A549 (cell line): Measurements from ENCODE around the gene MBNL3.

Experiments used
- CTCF ChIP-seq: fragments of >200 bp; sonication (Bioruptor Twin); formaldehyde crosslinking; IDR thresholded peaks from 3 replicates; pipeline ENCODE4 v1.5.1; 2016
- EHF ChIP-seq: fragments of 250-450 bp; sonication (Bioruptor Pico); IDR thresholded peaks from 2 replicates; pipeline ENCODE4 v1.5.0; 2020; ENCODE audit warnings: mild to moderate bottlenecking
- HDAC2 ChIP-seq: fragments of 200-600 bp; sonication (generic); IDR thresholded peaks from 2 replicates; pipeline ENCODE4 v1.6.1; 2016
- HOXA7 ChIP-seq: fragments of 250-450 bp; sonication (Bioruptor Pico); IDR thresholded peaks from 2 replicates; pipeline ENCODE4 v1.5.0; 2020; ENCODE audit warnings: mild to moderate bottlenecking, moderate library complexity
- POLR2A ChIP-seq: IDR thresholded peaks from 2 replicates; pipeline ENCODE4 v1.6.1; 2012; ENCODE audit warnings: mild to moderate bottlenecking, low read length
- RAD21 ChIP-seq, 2 experiments: fragments of >200 bp in 1 of 2; sonication (Bioruptor Twin) in 1 of 2; formaldehyde crosslinking in 1 of 2; IDR thresholded peaks in 1 of 2; conservative IDR thresholded peaks in 1 of 2; 2 replicates in 1 of 2; 3 replicates in 1 of 2; pipeline ENCODE4 v1.6.1; 2012 to 2018; ENCODE audit warnings: inconsistent platforms in 1 of 2
- RARB ChIP-seq: fragments of 250-450 bp; sonication (Bioruptor Pico); IDR thresholded peaks from 2 replicates; pipeline ENCODE4 v1.8.0; 2021; ENCODE audit warnings: mild to moderate bottlenecking, moderate library complexity
- SMC3 ChIP-seq: fragments of >200 bp; sonication (Bioruptor Twin); formaldehyde crosslinking; IDR thresholded peaks from 3 replicates; pipeline ENCODE4 v1.6.1; 2018; ENCODE audit warnings: inconsistent platforms
- TF ChIP-seq, protein P1 (sequence below): fragments of 150-350 bp; IDR thresholded peaks from 2 replicates; pipeline ENCODE4 v1.6.1; 2014; ENCODE audit warnings: low read depth, mild to moderate bottlenecking, low read length

GRCh38 chrX:132520213-132520612, 31.4 kb upstream of the MBNL3 start:
- TF ChIP-seq HDAC2 (no peak), CTCF (no peak), HOXA7 (CRISPR knock-in tag) (no peak), POLR2A (no peak), SMC3 (no peak), RAD21 (conservative IDR thresholded peaks at IDR 0.05 in 1 of 2, IDR thresholded peaks at IDR 0.05 in 1 of 2) (no peak), RARB (no peak), EHF (no peak)
- TF ChIP-seq, protein P1, sequence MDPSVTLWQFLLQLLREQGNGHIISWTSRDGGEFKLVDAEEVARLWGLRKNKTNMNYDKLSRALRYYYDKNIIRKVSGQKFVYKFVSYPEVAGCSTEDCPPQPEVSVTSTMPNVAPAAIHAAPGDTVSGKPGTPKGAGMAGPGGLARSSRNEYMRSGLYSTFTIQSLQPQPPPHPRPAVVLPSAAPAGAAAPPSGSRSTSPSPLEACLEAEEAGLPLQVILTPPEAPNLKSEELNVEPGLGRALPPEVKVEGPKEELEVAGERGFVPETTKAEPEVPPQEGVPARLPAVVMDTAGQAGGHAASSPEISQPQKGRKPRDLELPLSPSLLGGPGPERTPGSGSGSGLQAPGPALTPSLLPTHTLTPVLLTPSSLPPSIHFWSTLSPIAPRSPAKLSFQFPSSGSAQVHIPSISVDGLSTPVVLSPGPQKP: no peak
